ENCODE results near the gene PLPPR4.

DNA sequence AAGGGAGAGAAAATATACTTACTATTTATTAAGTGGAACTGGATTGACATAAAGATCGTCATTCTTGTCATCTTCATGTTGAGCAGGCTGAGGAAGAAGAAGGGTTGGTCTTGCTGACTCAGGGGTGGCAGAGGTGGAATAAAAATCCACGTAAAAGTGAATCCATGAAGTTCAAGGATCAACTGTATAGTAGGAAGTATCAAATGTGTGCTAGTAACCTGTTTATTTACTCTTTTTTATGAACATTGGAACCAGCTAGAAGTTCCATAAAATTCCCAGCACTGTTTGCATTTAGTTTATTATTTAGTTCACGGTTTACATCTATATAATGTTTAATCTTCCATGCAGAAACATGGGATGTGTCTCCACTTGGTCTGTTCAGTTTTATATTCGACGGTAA lies 70.7 kb downstream of the PLPPR4 start:
- TF ChIP-seq, protein P1, sequence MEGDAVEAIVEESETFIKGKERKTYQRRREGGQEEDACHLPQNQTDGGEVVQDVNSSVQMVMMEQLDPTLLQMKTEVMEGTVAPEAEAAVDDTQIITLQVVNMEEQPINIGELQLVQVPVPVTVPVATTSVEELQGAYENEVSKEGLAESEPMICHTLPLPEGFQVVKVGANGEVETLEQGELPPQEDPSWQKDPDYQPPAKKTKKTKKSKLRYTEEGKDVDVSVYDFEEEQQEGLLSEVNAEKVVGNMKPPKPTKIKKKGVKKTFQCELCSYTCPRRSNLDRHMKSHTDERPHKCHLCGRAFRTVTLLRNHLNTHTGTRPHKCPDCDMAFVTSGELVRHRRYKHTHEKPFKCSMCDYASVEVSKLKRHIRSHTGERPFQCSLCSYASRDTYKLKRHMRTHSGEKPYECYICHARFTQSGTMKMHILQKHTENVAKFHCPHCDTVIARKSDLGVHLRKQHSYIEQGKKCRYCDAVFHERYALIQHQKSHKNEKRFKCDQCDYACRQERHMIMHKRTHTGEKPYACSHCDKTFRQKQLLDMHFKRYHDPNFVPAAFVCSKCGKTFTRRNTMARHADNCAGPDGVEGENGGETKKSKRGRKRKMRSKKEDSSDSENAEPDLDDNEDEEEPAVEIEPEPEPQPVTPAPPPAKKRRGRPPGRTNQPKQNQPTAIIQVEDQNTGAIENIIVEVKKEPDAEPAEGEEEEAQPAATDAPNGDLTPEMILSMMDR (IDR thresholded peaks at IDR 0.05): no peak
- TF ChIP-seq POLR2A (IDR thresholded peaks at IDR 0.05): no peak
